Lower lobe of right lung (tissue), 2 donors: ENCODE results near the gene IL1RAPL1. TPM values are rescaled to one million over a fixed set of nuclear protein-coding genes. Genes with fewer than 3 reads are reported as not detected.

Experiments
- ATAC-seq, 2 donors: fragments of 200-7000 bp; cut with Tn5 transposase; one replicate each; pipeline ENCODE4 v1.9.1; 2020 to 2022; ENCODE audit warnings: mild to moderate bottlenecking in 2 of 2, moderate library complexity in 2 of 2
- DNase-seq: peaks from one replicate; pipeline ENCODE4 v3.0.0-alpha.2; 2020
- H3K27ac ChIP-seq: fragments of 200-600 bp; one replicate; pipeline ENCODE4 v1.8.0; 2022
- H3K27me3 ChIP-seq: fragments of 200-600 bp; one replicate; pipeline ENCODE4 v1.8.0; 2022; ENCODE audit warnings: low read depth
- H3K36me3 ChIP-seq: fragments of 200-600 bp; one replicate; pipeline ENCODE4 v1.8.0; 2022; ENCODE audit warnings: mild to moderate bottlenecking
- H3K4me1 ChIP-seq: fragments of 200-600 bp; one replicate; pipeline ENCODE4 v1.8.0; 2022
- H3K4me3 ChIP-seq: fragments of 200-600 bp; one replicate; pipeline ENCODE4 v1.8.0; 2022; ENCODE audit warnings: mild to moderate bottlenecking
- H3K9me3 ChIP-seq: fragments of 200-600 bp; one replicate; pipeline ENCODE4 v1.8.0; 2022
- intact Hi-C: fragments of 100-400 bp; cut with DNase I; formaldehyde crosslinking; loops from one replicate; pipeline ENCODE4 v1.11.0; 2022
- total RNA-seq: library from RNA; stranded (reverse); fragmentation: NEBNext Ultra II Directional; extraction: Animal tissue kit (Norgen Biotek cat#: 25700); gene quantifications from one replicate; pipeline ENCODE4 v1.2.1, GENCODE V29; 2021
- TF ChIP-seq, protein P1 (sequence below): fragments of 200-600 bp; IDR thresholded peaks from one replicate; pipeline ENCODE4 v1.8.0; 2022; ENCODE audit warnings: antibody characterized with exemption, mild to moderate bottlenecking
- donor health status: DM: no; HTN: yes; CAD: no; lungs with severe emphysema.

Gene IL1RAPL1
- total RNA-seq, 1 donor from 2014 or later: not detected

DNA sequence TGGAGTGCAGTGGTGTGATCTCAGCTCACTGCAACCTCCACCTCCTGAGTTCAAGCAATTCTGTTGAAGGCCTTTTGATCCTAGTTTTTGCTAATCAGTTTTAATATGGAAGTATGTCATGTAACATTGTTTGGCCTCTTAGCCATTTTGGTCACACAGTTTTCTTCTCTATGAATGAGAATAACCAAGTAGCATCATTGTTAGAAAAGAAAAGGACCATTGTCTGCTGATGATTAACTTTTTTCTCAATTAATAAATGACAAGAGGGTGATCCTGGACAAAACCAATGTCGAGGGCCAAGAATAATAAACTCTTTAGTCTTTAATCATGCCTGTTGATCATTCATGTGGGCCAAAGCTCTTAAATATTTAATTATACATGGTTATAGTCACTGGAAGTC is 1338.8 kb downstream of the IL1RAPL1 start:
- H3K9me3 ChIP-seq: no peaks in the 10 kb centered on the region
- intact Hi-C loops: no loop called here
- H3K4me1 ChIP-seq: no peaks in the 10 kb centered on the region
- no peaks in the 10 kb centered on the region for H3K27me3 ChIP-seq
- H3K27ac ChIP-seq: no peak overlapping the region
- TF ChIP-seq, protein P1, sequence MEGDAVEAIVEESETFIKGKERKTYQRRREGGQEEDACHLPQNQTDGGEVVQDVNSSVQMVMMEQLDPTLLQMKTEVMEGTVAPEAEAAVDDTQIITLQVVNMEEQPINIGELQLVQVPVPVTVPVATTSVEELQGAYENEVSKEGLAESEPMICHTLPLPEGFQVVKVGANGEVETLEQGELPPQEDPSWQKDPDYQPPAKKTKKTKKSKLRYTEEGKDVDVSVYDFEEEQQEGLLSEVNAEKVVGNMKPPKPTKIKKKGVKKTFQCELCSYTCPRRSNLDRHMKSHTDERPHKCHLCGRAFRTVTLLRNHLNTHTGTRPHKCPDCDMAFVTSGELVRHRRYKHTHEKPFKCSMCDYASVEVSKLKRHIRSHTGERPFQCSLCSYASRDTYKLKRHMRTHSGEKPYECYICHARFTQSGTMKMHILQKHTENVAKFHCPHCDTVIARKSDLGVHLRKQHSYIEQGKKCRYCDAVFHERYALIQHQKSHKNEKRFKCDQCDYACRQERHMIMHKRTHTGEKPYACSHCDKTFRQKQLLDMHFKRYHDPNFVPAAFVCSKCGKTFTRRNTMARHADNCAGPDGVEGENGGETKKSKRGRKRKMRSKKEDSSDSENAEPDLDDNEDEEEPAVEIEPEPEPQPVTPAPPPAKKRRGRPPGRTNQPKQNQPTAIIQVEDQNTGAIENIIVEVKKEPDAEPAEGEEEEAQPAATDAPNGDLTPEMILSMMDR: no peak
- DNase-seq: no peak
- H3K4me3 ChIP-seq: no peak overlapping the region
- ATAC-seq: no peak
- H3K36me3 ChIP-seq: no peaks in the 10 kb centered on the region

DNA sequence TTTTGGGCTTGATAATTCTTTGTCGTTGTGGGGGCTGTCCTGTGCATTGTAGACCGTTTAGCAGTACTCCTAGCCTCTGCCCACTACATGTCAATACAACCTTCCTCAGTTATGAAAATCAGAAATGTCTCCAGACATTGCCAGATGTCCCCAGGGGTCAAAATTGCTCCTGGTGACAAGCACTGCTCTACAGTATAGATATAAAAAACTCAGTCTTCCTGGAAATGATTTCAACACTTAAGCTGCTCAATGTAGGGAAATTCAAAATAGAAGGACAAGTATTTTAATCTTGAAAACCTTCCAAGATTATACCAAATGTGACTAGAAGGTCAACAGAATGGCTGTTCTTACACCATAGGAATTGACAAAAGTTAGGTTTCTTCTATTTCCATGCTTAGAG is 1339.4 kb downstream of the IL1RAPL1 start:
- Histone ChIP-seq H3K27ac (no peak overlapping the region), H3K4me1 (no peaks in the 10 kb centered on the region), H3K4me3 (no peak overlapping the region), H3K9me3 (no peaks in the 10 kb centered on the region), H3K36me3 (no peaks in the 10 kb centered on the region), H3K27me3 (no peaks in the 10 kb centered on the region)
- DNase-seq (no peak), ATAC-seq (no peak)
- intact Hi-C loops: no loop called here
- TF ChIP-seq, protein P1: no peak

DNA sequence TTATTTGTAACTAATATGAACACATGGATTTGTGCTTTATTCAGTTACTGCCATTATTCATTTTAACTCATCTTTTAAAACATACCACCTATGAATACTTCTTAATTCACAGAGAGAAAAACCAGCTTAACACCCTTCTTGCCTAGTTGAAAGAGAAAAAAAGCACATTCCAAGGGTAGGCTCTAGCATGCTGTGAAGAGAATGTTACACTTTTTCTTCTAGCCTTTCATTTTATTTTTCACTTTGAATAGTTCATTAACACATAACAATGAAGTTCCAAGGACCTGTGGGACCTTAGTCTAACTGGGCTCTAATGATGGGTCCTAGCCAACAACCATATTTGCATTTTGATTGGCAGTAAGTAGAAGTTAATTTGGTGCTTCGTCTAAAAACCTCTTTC is 1348.2 kb downstream of the IL1RAPL1 start:
- H3K36me3 ChIP-seq: no peaks in the 10 kb centered on the region
- intact Hi-C loops: no loop called here
- no peak for ATAC-seq
- no peaks in the 10 kb centered on the region for H3K27me3 ChIP-seq
- H3K4me1 ChIP-seq: no peaks in the 10 kb centered on the region
- DNase-seq: no peak
- no peak overlapping the region for H3K4me3 ChIP-seq
- TF ChIP-seq, protein P1: no peak
- no peaks in the 10 kb centered on the region for H3K9me3 ChIP-seq
- H3K27ac ChIP-seq: no peak overlapping the region

DNA sequence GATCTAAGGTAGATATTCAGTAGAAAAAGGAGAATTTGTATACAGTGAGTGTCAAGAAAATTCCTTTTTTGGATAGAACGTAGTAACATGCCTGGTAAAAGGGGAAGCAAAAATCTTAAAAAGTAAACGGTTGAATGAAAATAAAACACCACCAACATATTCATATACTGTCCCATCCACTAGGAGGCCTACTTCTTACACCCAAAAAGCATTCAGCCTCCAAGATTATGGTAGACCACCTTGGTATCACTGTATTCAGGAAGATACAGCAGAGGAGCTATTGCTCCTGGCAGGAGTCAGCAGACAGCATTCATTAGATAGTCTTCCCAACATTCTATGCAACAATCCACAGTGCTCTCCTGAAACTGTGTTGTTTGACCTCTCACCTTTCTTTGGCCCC is 1353.5 kb downstream of the IL1RAPL1 start:
- TF ChIP-seq, protein P1: no peak
- no peaks in the 10 kb centered on the region for H3K9me3 ChIP-seq
- H3K36me3 ChIP-seq: no peaks in the 10 kb centered on the region
- no peaks in the 10 kb centered on the region for H3K27me3 ChIP-seq
- no peaks in the 10 kb centered on the region for H3K4me1 ChIP-seq
- intact Hi-C loops: no loop called here
- H3K4me3 ChIP-seq: no peak overlapping the region
- ATAC-seq (no peak), DNase-seq (no peak)
- no peak overlapping the region for H3K27ac ChIP-seq

DNA sequence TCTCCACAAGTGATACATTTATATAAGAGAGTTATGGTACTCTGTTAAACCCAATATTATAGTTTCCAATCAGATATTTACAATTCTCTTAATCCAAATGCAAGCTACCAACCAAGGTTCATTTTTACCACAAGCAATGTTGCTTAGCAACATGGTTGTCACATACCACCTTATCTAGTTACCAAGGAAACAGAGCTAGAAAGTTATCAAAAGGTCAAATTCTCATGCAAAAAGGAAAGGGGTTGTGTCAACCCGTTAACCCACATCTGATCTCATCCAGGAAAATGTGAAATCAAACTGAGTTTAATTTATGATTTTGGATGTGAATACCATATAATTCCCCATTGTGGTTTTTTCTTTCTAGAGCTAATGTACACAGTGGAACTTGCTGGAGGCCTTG is 1354.0 kb downstream of the IL1RAPL1 start:
- no peaks in the 10 kb centered on the region for H3K27me3 ChIP-seq
- H3K27ac ChIP-seq: no peak overlapping the region
- no peaks in the 10 kb centered on the region for H3K9me3 ChIP-seq
- ATAC-seq: no peak
- H3K4me3 ChIP-seq: no peak overlapping the region
- TF ChIP-seq, protein P1: no peak
- intact Hi-C loops: no loop called here
- no peaks in the 10 kb centered on the region for H3K36me3 ChIP-seq
- DNase-seq: no peak
- no peaks in the 10 kb centered on the region for H3K4me1 ChIP-seq

DNA sequence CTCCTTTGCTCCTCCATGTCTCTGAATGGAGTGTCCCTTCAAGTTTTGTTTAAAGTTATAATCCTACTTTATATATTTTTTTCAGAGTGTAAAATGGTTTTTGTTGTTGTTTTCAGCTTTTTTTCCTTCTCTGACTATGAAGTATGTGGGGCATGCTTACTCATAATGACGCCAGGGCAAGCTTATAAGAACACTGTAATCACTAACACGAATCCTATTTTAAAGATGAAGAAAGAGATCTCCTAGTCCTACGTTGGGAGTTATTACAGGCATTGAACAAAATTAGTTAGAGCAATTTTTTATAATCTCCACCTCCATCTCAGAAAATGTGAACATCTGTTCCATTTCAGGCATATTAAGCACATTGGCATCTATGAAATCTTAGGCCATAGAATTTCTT is 1360.0 kb downstream of the IL1RAPL1 start:
- no peaks in the 10 kb centered on the region for H3K27me3 ChIP-seq
- H3K36me3 ChIP-seq: no peaks in the 10 kb centered on the region
- TF ChIP-seq, protein P1: no peak
- no peak for DNase-seq
- H3K4me1 ChIP-seq: no peaks in the 10 kb centered on the region
- H3K9me3 ChIP-seq: no peaks in the 10 kb centered on the region
- H3K27ac ChIP-seq: no peak overlapping the region
- no peak overlapping the region for H3K4me3 ChIP-seq
- intact Hi-C loops: no loop called here
- ATAC-seq: no peak
